Hepatocyte (in vitro differentiated cells): ENCODE measurements around the gene HHLA2. TPM values are rescaled to one million over a fixed set of nuclear protein-coding genes. Genes with fewer than 3 reads are reported as not detected.

Experiments used
- DNase-seq: peaks from one replicate; pipeline ENCODE4 v3.0.0-alpha.2; 2016; ENCODE audit warnings: low spot score
- H2AFZ ChIP-seq: fragments of 200-600 bp; sonication (generic); 2 replicates; pipeline ENCODE4 v1.6.0; 2016; ENCODE audit warnings: antibody characterized with exemption, mild to moderate bottlenecking
- H3K27ac ChIP-seq: fragments of 200-600 bp; sonication (generic); 2 replicates; pipeline ENCODE4 v1.5.1; 2016; ENCODE audit warnings: mild to moderate bottlenecking
- H3K27me3 ChIP-seq: fragments of 200-600 bp; sonication (generic); 2 replicates; pipeline ENCODE4 v1.6.1; 2016
- H3K36me3 ChIP-seq: fragments of 200-600 bp; sonication (generic); replicated peaks from 2 replicates; pipeline ENCODE4 v1.5.1; 2016; ENCODE audit warnings: low read depth; ENCODE audit not compliant: insufficient read depth
- H3K4me1 ChIP-seq: fragments of 200-600 bp; sonication (generic); 2 replicates; pipeline ENCODE4 v1.5.1; 2016; ENCODE audit warnings: mild to moderate bottlenecking, moderate library complexity; ENCODE audit not compliant: insufficient read depth
- H3K4me2 ChIP-seq: fragments of 200-600 bp; sonication (generic); 2 replicates; pipeline ENCODE4 v1.6.0; 2016
- H3K4me3 ChIP-seq: fragments of 200-600 bp; sonication (generic); 2 replicates; pipeline ENCODE4 v1.5.1; 2016; ENCODE audit warnings: mild to moderate bottlenecking
- H3K79me2 ChIP-seq: fragments of 200-600 bp; sonication (generic); 2 replicates; pipeline ENCODE4 v1.6.0; 2017; ENCODE audit warnings: mild to moderate bottlenecking
- H3K9me2 ChIP-seq: fragments of 200-600 bp; sonication (generic); replicated peaks from 2 replicates; pipeline ENCODE4 v1.6.0; 2017; ENCODE audit warnings: mild to moderate bottlenecking; ENCODE audit not compliant: insufficient read depth
- H3K9me3 ChIP-seq: fragments of 200-600 bp; sonication (generic); 2 replicates; pipeline ENCODE4 v1.5.1; 2016; ENCODE audit warnings: low read depth, mild to moderate bottlenecking
- H4K20me1 ChIP-seq: fragments of 200-600 bp; sonication (generic); 2 replicates; pipeline ENCODE4 v1.6.0; 2016; ENCODE audit warnings: mild to moderate bottlenecking; ENCODE audit not compliant: insufficient read depth, poor library complexity, severe bottlenecking
- CTCF ChIP-seq: fragments of 200-600 bp; sonication (generic); IDR thresholded peaks from 2 replicates; pipeline ENCODE4 v1.5.1; 2016; ENCODE audit warnings: antibody characterized with exemption, mild to moderate bottlenecking; ENCODE audit not compliant: poor library complexity
- EZH2 ChIP-seq: fragments of 200-600 bp; sonication (generic); IDR thresholded peaks from 2 replicates; pipeline ENCODE4 v1.6.1; 2016; ENCODE audit warnings: antibody characterized with exemption, mild to moderate bottlenecking, borderline replicate concordance
- EZH2phosphoT487 ChIP-seq: fragments of 200-600 bp; sonication (generic); IDR thresholded peaks from one replicate; pipeline ENCODE4 v1.6.1; 2018; ENCODE audit warnings: antibody characterized with exemption, mild to moderate bottlenecking, low read depth, moderate library complexity; ENCODE audit not compliant: unreplicated experiment, severe bottlenecking
- WGBS: methylation state at CpG from one replicate; pipeline ENCODE4 v1.1.6; 2016; ENCODE audit warnings: low lambda C conversion rate; ENCODE audit errors: missing lambda C conversion rate; 5-methylcytosine and 5-hydroxymethylcytosine counted together
- polyA plus RNA-seq: library from polyadenylated mRNA; unstranded; fragments of >200 nt; fragmentation: Nextera tagmentation; extraction: Ambion mirVana; gene quantifications from 2 replicates; pipeline ENCODE4 v1.2.1, GENCODE V29; 2016
- total RNA-seq: library from RNA; depleted of rRNA; stranded (reverse); fragments of >200 nt; gene quantifications from 2 replicates; pipeline ENCODE4 v1.2.3, GENCODE V29; 2014

Gene HHLA2
- total and polyA plus RNA-seq, 2 experiments from 2014 or later: 6.1 to 21.8 TPM

GRCh38 chr3:108388136-108389132, 92.1 kb downstream of the HHLA2 start:
- TF ChIP-seq EZH2phosphoT487 (no peak), EZH2 (no peak), CTCF (no peak)
- no peak overlapping the region for H3K4me3 ChIP-seq
- no peaks in the 10 kb centered on the region for H3K36me3 ChIP-seq
- 82% methylated on average over 12 of the region's 12 CpGs for WGBS
- H3K9me2 ChIP-seq: no peaks in the 10 kb centered on the region
- H3K79me2 ChIP-seq: no peaks in the 10 kb centered on the region
- H3K4me2 ChIP-seq: no peak overlapping the region
- no peaks in the 10 kb centered on the region for H3K4me1 ChIP-seq
- no peaks in the 10 kb centered on the region for H3K27me3 ChIP-seq
- no peak overlapping the region for H3K27ac ChIP-seq
- DNase-seq: no peak
- no peaks in the 10 kb centered on the region for H3K9me3 ChIP-seq
- H4K20me1 ChIP-seq: no peaks in the 10 kb centered on the region
- no peak overlapping the region for H2AFZ ChIP-seq

- Histone ChIP-seq H3K4me3 (no peak overlapping the region), H3K4me2 (no peak overlapping the region), H3K9me3 (no peaks in the 10 kb centered on the region), H3K9me2 (no peaks in the 10 kb centered on the region), H3K36me3 (no peaks in the 10 kb centered on the region), H3K4me1 (no peaks in the 10 kb centered on the region), H3K27me3 (no peaks in the 10 kb centered on the region), H2AFZ (no peak overlapping the region), H4K20me1 (no peaks in the 10 kb centered on the region), H3K27ac (no peak overlapping the region), H3K79me2 (no peaks in the 10 kb centered on the region)
- no peak for DNase-seq
- no peak for TF ChIP-seq EZH2phosphoT487
- no peak for TF ChIP-seq CTCF
- TF ChIP-seq EZH2: no peak
- 36% methylated on average over 1 of the region's 1 CpG for WGBS
These were observed 93.0 kb downstream of the HHLA2 start for GRCh38 chr3:108389372-108389771.

DNA sequence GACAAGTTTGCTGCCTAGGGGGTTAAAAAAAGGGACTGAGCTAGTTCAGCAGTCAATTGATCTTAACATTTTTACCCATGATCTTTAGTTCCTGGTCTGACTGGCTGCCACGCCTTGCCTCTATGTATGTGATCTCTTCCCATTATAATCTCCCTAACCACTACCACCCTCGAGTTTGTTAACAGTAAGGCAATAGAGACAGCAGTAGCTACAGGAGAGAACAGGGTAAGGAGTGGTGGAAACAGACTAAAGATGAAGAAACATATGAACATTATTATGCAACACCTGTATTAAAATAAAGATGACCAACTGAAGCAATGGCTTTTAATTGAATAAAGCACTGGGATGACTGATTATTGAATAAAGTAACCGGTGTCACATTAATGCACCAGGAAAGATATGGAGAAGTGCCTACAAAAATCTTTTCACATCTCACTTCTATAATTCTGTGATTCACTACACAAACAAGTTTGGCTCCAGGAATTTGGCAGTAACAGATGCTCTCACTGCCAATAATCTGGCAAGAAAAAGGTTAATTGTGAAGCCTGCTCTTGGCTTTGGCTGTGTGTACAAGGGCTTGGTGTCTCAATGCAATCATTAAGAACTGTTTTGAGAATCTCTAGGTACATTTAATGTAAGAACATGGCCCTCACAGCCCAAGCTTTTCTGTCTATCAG, 95.7 kb downstream of the HHLA2 start:
- Histone ChIP-seq H3K27me3 (no peaks in the 10 kb centered on the region), H3K9me2 (no peaks in the 10 kb centered on the region), H3K79me2 (no peaks in the 10 kb centered on the region), H4K20me1 (no peaks in the 10 kb centered on the region), H3K27ac (no peak overlapping the region), H3K4me3 (no peak overlapping the region), H2AFZ (no peak overlapping the region), H3K4me1 (no peaks in the 10 kb centered on the region), H3K9me3 (no peaks in the 10 kb centered on the region), H3K36me3 (no peaks in the 10 kb centered on the region), H3K4me2 (no peak overlapping the region)
- TF ChIP-seq CTCF: no peak
- TF ChIP-seq EZH2: no peak
- 89% methylated on average over 3 of the region's 3 CpGs for WGBS
- DNase-seq: no peak
